Endothelial cell of umbilical vein (primary cell): ENCODE results near the gene MIX23.

ENCODE experiments used
- CTCF ChIP-seq, 2 donors: IDR thresholded peaks; 1 replicate in 1 of 2; 2 replicates in 1 of 2; pipeline ENCODE4 v1.5.1; 2011; ENCODE audit warnings: low read length in 2 of 2, mild to moderate bottlenecking in 2 of 2, moderate library complexity in 2 of 2, control low read depth in 1 of 2, inconsistent platforms in 1 of 2, low read depth in 1 of 2; ENCODE audit not compliant: insufficient read depth in 1 of 2; ENCODE audit errors: extremely low read depth in 1 of 2
- EZH2 ChIP-seq: IDR thresholded peaks from 2 replicates; pipeline ENCODE4 v1.6.1; 2012; ENCODE audit warnings: borderline replicate concordance, low read depth, mild to moderate bottlenecking, moderate library complexity, low read length, inconsistent platforms; ENCODE audit not compliant: severe bottlenecking
- POLR2AphosphoS5 ChIP-seq: IDR thresholded peaks from 2 replicates; pipeline ENCODE4 v1.6.1; 2012; ENCODE audit warnings: low read depth, mild to moderate bottlenecking, control low read depth, low read length, moderate library complexity; ENCODE audit not compliant: insufficient read depth

- TF ChIP-seq CTCF (IDR thresholded peaks at IDR 0.05; ENCODE audit: extremely low read depth in 1 of 2, insufficient read depth in 1 of 2, low read depth in 1 of 2, low read length in 2 of 2): no peak
- TF ChIP-seq EZH2: no peak
- no peak for TF ChIP-seq POLR2AphosphoS5
Observed at GRCh38 chr3:122406198-122406597, 23.2 kb upstream of the MIX23 start.
